WTC11 (cell line): ENCODE data around the gene RAPGEF6. TPM values are rescaled to one million over a fixed set of nuclear protein-coding genes. Genes with fewer than 3 reads are reported as not detected.

Source experiments
- ATAC-seq: fragments of 200-7000 bp; cut with Tn5 transposase; 2 replicates; pipeline ENCODE4 v1.10.0; 2021; ENCODE audit warnings: mild to moderate bottlenecking, moderate library complexity
- CTCF ChIA-PET: fragments of 300-600 bp; sonication (Branson Sonifier 250); formaldehyde crosslinking; loops from one replicate; lab custom pipeline; 2021; ENCODE audit warnings: antibody characterized with exemption; lab: Charles Lee
- POLR2A ChIA-PET: fragments of 350-600 bp; sonication (Branson Sonifier 250); formaldehyde crosslinking; loops from one replicate; lab custom pipeline; 2021; ENCODE audit warnings: antibody characterized with exemption; lab: Charles Lee
- DNase-seq: peaks from one replicate; pipeline ENCODE4 v3.0.0; 2021; ENCODE audit warnings: low spot score
- H3K27ac Mint-ChIP-seq: 2 replicates; pipeline ENCODE4 v1.8.0; 2021; ENCODE audit warnings: mixed read lengths
- H3K27me3 Mint-ChIP-seq: 2 replicates; pipeline ENCODE4 v1.8.0; 2021; ENCODE audit warnings: low read depth, mild to moderate bottlenecking, moderate library complexity, mixed read lengths
- H3K36me3 Mint-ChIP-seq: 2 replicates; pipeline ENCODE4 v1.8.0; 2021; ENCODE audit warnings: mixed read lengths
- H3K4me1 Mint-ChIP-seq: 2 replicates; pipeline ENCODE4 v1.8.0; 2022; ENCODE audit warnings: mixed read lengths
- H3K4me3 Mint-ChIP-seq: 2 replicates; pipeline ENCODE4 v1.8.0; 2021; ENCODE audit warnings: mild to moderate bottlenecking, moderate library complexity, mixed read lengths
- H3K9me3 Mint-ChIP-seq: 2 replicates; pipeline ENCODE4 v1.8.0; 2021; ENCODE audit warnings: mixed read lengths
- ATF3 ChIP-seq: sonication (generic); formaldehyde crosslinking; conservative IDR thresholded peaks from 2 replicates; pipeline ENCODE4 v1.8.1; 2022; ENCODE audit warnings: mild to moderate bottlenecking, missing genetic modification reagents
- CREM ChIP-seq: sonication (generic); formaldehyde crosslinking; IDR thresholded peaks from 2 replicates; pipeline ENCODE4 v1.8.1; 2022; ENCODE audit warnings: mild to moderate bottlenecking, missing genetic modification reagents, moderate library complexity
- E2F1 ChIP-seq: sonication (generic); formaldehyde crosslinking; IDR thresholded peaks from 2 replicates; pipeline ENCODE4 v1.8.0; 2022; ENCODE audit warnings: mild to moderate bottlenecking, missing genetic modification reagents
- E2F5 ChIP-seq: sonication (generic); formaldehyde crosslinking; IDR thresholded peaks from 2 replicates; pipeline ENCODE4 v1.8.1; 2022; ENCODE audit warnings: mild to moderate bottlenecking, moderate library complexity, missing genetic modification reagents
- ELF4 ChIP-seq: sonication (generic); formaldehyde crosslinking; IDR thresholded peaks from 2 replicates; pipeline ENCODE4 v1.8.1; 2022; ENCODE audit warnings: low read depth, mild to moderate bottlenecking, moderate library complexity, missing genetic modification reagents
- ESRRA ChIP-seq: sonication (generic); formaldehyde crosslinking; IDR thresholded peaks from 2 replicates; pipeline ENCODE4 v1.8.1; 2022; ENCODE audit warnings: mild to moderate bottlenecking, missing genetic modification reagents, borderline replicate concordance
- GRHL2 ChIP-seq: fragments of 250-450 bp; sonication (Bioruptor Pico); IDR thresholded peaks from 2 replicates; pipeline ENCODE4 v1.8.0; 2022; ENCODE audit warnings: mild to moderate bottlenecking, moderate library complexity; ENCODE audit not compliant: insufficient replicate concordance, severe bottlenecking
- HMGXB4 ChIP-seq: sonication (generic); formaldehyde crosslinking; IDR thresholded peaks from 2 replicates; pipeline ENCODE4 v1.8.1; 2023; ENCODE audit warnings: mild to moderate bottlenecking, moderate library complexity, missing genetic modification reagents
- OVOL2 ChIP-seq: fragments of 250-450 bp; sonication (Bioruptor Pico); IDR thresholded peaks from 2 replicates; pipeline ENCODE4 v1.9.0; 2021; ENCODE audit warnings: mild to moderate bottlenecking, borderline replicate concordance
- PREB ChIP-seq: sonication (generic); formaldehyde crosslinking; IDR thresholded peaks from 2 replicates; pipeline ENCODE4 v1.8.1; 2022; ENCODE audit warnings: mild to moderate bottlenecking, missing genetic modification reagents, moderate library complexity, borderline replicate concordance
- RORB ChIP-seq: fragments of 250-450 bp; sonication (Bioruptor Pico); IDR thresholded peaks from 2 replicates; pipeline ENCODE4 v1.9.0; 2021; ENCODE audit warnings: mild to moderate bottlenecking
- SMAD3 ChIP-seq: sonication (generic); formaldehyde crosslinking; IDR thresholded peaks from 2 replicates; pipeline ENCODE4 v1.8.0; 2022; ENCODE audit warnings: missing genetic modification reagents, mild to moderate bottlenecking, borderline replicate concordance
- SOX15 ChIP-seq: fragments of 250-450 bp; sonication (Bioruptor Pico); IDR thresholded peaks from 2 replicates; pipeline ENCODE4 v1.9.0; 2021; ENCODE audit warnings: mild to moderate bottlenecking
- SP1 ChIP-seq: sonication (generic); formaldehyde crosslinking; conservative IDR thresholded peaks from 2 replicates; pipeline ENCODE4 v1.8.1; 2022; ENCODE audit warnings: missing genetic modification reagents
- STAT6 ChIP-seq: sonication (generic); formaldehyde crosslinking; conservative IDR thresholded peaks from 2 replicates; pipeline ENCODE4 v1.8.1; 2023; ENCODE audit warnings: mild to moderate bottlenecking, low read depth, missing genetic modification reagents, moderate library complexity
- TCF7 ChIP-seq: sonication (generic); formaldehyde crosslinking; IDR thresholded peaks from 2 replicates; pipeline ENCODE4 v1.8.0; 2022; ENCODE audit warnings: mild to moderate bottlenecking, low read depth, missing genetic modification reagents, moderate library complexity
- TEAD1 ChIP-seq: sonication (generic); formaldehyde crosslinking; IDR thresholded peaks from 2 replicates; pipeline ENCODE4 v1.8.0; 2022; ENCODE audit warnings: mild to moderate bottlenecking, missing genetic modification reagents
- ZNF138 ChIP-seq: sonication (generic); formaldehyde crosslinking; conservative IDR thresholded peaks from 2 replicates; pipeline ENCODE4 v1.8.1; 2022; ENCODE audit warnings: mild to moderate bottlenecking, moderate library complexity, missing genetic modification reagents
- ZNF425 ChIP-seq: fragments of 250-450 bp; sonication (Bioruptor Pico); conservative IDR thresholded peaks from 2 replicates; pipeline ENCODE4 v1.9.0; 2021; ENCODE audit warnings: mild to moderate bottlenecking
- total RNA-seq: library from RNA; stranded (reverse); gene quantifications from 3 replicates; pipeline ENCODE4 v1.2.3, GENCODE V29; 2021

The RAPGEF6 gene
- total RNA-seq, 1 experiment from 2014 or later = 18.0 TPM

- no peak for TF ChIP-seq HMGXB4 (CRISPR knock-in tag)
- no peak for TF ChIP-seq ESRRA
- no peak for TF ChIP-seq E2F5 (CRISPR knock-in tag)
- TF ChIP-seq SMAD3 (CRISPR knock-in tag) = no peak
- TF ChIP-seq RORB (CRISPR knock-in tag) = no peak
- TF ChIP-seq CREM (CRISPR knock-in tag) = no peak
- TF ChIP-seq, all 79 proteins: peak for 0
Measured at GRCh38 chr5:131431794-131432193, 203.2 kb downstream of the RAPGEF6 start (continued).

GRCh38 chr5:131430794-131431193 is 204.2 kb downstream of the RAPGEF6 start:
- ATAC-seq (no peak), DNase-seq (no peak)
- no peak overlapping the region for H3K4me3 Mint-ChIP-seq
- no peaks in the 10 kb centered on the region for H3K9me3 Mint-ChIP-seq
- ChIA-PET POLR2A (no interaction called here), CTCF (no interaction called here)
- TF ChIP-seq OVOL2 (CRISPR knock-in tag) (no peak), E2F1 (CRISPR knock-in tag) (no peak), ELF4 (CRISPR knock-in tag) (no peak), TCF7 (no peak), ZNF425 (CRISPR knock-in tag) (no peak), ATF3 (CRISPR knock-in tag) (no peak), SMAD3 (CRISPR knock-in tag) (no peak), ZNF138 (CRISPR knock-in tag) (no peak), TEAD1 (CRISPR knock-in tag) (no peak), SP1 (no peak), ESRRA (no peak), STAT6 (CRISPR knock-in tag) (no peak), PREB (CRISPR knock-in tag) (no peak), SOX15 (no peak), GRHL2 (no peak)
- peaks cover 54% of the 10 kb centered on the region for H3K36me3 Mint-ChIP-seq
- no peaks in the 10 kb centered on the region for H3K27me3 Mint-ChIP-seq
- H3K27ac Mint-ChIP-seq = no peak overlapping the region
- peaks cover 6% of the 10 kb centered on the region for H3K4me1 Mint-ChIP-seq
